NCI-H1105 treated with DMSO at 0.1 percent for 48 hours (cell line): ENCODE results near the gene IQSEC3.

Experiments used
- DNase-seq: peaks from one replicate; lab custom pipeline; 2025; lab: John Stamatoyannopoulos, UW

The IQSEC3 gene

DNA sequence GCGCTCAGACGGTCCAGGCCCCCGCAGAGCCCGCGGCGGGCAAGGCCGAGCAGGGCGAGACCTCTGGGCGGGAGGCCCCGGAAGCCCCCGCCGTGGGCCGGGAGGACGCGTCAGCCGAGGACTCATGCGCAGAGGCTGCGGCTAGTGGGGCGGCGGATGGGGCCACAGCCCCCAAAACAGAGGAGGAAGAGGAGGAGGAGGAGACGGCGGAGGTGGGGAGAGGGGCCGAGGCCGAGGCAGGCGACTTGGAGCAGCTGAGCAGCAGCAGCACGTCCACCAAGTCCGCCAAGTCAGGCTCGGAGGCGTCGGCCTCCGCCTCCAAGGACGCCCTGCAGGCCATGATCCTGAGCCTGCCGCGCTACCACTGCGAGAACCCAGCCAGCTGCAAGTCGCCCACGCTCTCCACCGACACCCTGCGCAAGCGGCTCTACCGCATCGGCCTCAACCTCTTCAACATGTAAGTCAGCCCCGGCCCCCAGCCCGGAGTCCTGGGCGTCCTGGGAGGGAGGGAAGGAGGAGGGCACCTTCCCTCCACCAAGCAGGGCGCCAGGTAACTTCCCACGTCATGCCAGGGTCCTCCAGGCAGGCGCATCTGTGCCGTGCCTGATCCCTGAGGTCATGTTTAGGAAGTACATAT lies 72.4 kb downstream of the IQSEC3 start:
- no peak for DNase-seq

DNA sequence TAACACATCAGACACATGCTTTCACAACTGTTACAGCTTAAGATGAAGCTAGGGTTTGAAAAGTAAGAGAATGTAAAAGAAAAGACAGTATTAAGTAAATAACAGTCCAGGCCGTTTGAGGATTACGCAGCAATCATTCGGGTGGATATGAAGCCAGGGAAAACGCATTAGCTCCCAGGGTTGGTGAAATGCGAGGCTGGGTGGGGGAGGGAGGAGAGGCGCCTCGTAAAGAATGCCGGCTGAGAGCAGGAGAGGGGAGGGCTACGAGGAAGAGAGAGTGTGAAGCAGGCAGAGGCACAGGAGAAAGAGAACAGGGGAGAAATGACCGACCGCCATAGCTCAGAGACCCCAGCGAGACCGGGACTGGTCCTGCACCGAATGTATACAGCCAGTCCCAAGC lies 73.0 kb downstream of the IQSEC3 start:
- DNase-seq = no peak

GRCh38 chr12:140162-140561 lies 73.6 kb downstream of the IQSEC3 start:
- no peak for DNase-seq

- no peak for DNase-seq
These were observed 77.5 kb downstream of the IQSEC3 start for GRCh38 chr12:143964-144649.

DNA sequence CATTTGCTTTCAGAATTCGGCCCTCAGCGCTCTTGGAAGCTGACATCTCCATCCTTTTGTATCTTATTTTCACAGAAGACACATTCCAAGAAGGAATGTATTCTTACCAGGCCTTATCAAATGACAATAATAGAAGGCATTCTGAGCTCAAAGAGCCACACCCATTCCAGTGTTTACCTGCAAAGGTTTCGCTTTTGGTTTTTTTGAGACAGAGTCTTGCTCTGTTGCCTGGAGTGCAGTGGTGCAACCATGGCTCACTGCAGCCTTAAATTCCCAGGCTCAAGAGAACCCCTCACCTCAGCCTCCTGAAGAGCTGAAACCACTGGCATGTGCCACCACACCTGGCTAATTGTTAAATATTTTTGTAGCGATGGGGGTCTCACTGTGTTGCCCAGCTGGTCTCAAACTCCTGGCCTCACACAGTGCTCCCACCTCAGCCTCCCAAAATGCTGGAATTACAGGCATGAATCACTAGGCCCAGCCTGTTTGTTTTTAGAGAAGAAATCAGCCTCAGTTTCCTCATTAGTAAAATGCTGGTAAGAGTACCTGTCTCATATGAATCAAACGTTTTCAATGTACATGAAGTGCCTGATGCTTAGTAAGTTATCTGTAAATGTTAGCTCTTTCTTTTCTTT lies 78.2 kb downstream of the IQSEC3 start:
- no peak for DNase-seq

- no peak for DNase-seq
These were observed 78.9 kb downstream of the IQSEC3 start for GRCh38 chr12:145369-145960.

GRCh38 chr12:147242-147641 lies 80.7 kb downstream of the IQSEC3 start:
- DNase-seq = no peak

GRCh38 chr12:148676-149416 lies 82.3 kb downstream of the IQSEC3 start:
- no peak for DNase-seq

DNA sequence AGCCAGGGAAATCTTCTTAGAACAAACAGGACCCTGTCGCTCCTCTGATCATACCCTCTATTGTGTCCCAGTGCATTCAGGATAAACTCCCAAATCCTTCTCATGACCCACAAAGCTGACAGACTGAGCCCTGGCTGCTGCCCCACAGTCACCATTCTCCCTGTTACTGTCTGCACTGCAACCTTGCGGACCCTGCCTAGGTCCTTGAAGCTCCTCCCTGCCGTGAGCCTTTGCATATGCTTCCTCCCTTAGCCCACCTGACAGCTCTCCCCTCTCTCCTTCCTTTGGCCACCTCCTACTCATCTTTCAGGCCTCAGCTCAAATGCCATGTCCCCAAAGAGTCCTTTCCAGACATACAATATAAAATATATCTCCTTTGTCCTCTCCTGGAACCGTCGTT lies 85.0 kb downstream of the IQSEC3 start:
- DNase-seq = no peak

DNA sequence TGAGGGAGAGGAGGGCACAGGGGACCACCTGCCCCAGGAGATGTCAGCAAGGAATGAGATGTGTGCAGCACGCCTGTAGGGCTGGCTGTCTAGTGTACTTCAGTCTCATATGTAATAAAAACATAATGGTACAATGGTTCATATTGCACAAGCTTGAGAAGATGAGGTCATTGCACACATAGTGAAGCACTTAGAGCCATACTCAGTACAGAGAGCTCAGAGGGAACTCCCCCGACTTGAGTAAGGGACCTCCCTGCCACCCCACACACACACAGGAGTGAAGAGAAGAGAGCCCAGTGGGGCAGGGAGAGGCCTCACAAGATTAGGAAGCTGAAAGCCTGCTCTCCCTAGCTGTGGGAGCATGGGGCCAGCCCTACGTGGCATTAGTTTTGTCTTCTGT lies 85.9 kb downstream of the IQSEC3 start:
- no peak for DNase-seq

GRCh38 chr12:153080-153746 lies 86.6 kb downstream of the IQSEC3 start:
- peak; percentile 16 for DNase-seq

GRCh38 chr12:154058-154457 lies 87.5 kb downstream of the IQSEC3 start:
- DNase-seq = no peak

DNA sequence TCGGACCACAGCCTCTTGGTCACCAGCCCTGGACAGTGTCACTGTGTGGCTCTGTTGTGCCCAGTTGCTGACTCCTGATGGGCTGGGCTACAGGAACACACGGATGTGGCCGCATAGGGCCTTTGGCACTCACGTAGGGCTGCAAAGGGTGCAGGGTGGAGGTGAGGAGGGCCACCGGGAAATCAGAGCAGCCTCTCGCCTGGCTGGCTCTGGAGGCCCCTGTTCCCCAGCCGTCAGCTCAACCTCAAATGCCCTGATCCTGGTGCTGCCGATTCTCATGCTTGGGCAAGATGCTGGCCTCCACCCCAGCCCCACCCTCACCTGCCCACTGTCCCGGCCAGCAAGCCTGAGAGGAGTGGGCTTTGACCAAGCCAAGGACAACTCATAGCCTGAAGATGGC lies 88.4 kb downstream of the IQSEC3 start:
- no peak for DNase-seq

- DNase-seq = no peak
These were observed 89.1 kb downstream of the IQSEC3 start for GRCh38 chr12:155646-156045.

GRCh38 chr12:156945-157344 lies 90.4 kb downstream of the IQSEC3 start:
- no peak for DNase-seq

GRCh38 chr12:157644-158043 lies 91.1 kb downstream of the IQSEC3 start:
- no peak for DNase-seq

GRCh38 chr12:159156-159782 lies 92.7 kb downstream of the IQSEC3 start:
- DNase-seq = no peak

DNA sequence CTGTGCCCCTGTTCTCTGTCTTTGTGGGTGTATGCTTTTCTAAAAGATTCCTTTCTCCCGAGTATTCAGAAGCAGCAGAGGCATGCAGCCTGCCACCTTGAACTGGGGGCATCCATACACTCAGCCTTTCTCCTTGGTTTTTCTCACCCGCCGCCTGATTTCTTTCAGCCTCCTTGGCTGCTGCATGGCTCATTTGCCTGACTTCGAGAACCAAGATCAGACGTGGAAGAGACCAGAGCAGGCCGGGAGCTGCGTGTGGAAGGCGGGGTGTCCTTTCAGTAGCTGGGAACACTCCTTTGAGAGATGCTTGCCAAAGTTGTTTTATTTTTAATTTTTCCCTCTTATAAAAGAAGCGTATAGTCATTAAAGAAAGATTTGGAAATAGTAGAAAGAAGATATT lies 94.3 kb downstream of the IQSEC3 start:
- no peak for DNase-seq

- no peak for DNase-seq
These were observed 95.3 kb downstream of the IQSEC3 start for GRCh38 chr12:161823-162222.

- DNase-seq = no peak
These were observed 96.1 kb downstream of the IQSEC3 start for GRCh38 chr12:162467-163307.
